Endothelial cell (in vitro differentiated cells): ENCODE measurements around the gene PECR. TPM values are rescaled to one million over a fixed set of nuclear protein-coding genes. Genes with fewer than 3 reads are reported as not detected.
"Not testable (repeated sequence)": the region's sequence is repeated elsewhere in the genome, so short reads cannot be mapped to it uniquely, and the experiment has no call there.

Source experiments
- DNase-seq: peaks from one replicate; pipeline ENCODE4 v3.0.0; 2021; ENCODE audit warnings: low spot score
- H3K27ac Mint-ChIP-seq: one replicate; pipeline ENCODE4 v1.8.0; 2021; ENCODE audit warnings: mixed read lengths, inconsistent platforms; ENCODE audit not compliant: unreplicated experiment
- H3K27me3 Mint-ChIP-seq: one replicate; pipeline ENCODE4 v1.8.0; 2021; ENCODE audit warnings: mild to moderate bottlenecking, moderate library complexity, mixed read lengths, inconsistent platforms; ENCODE audit not compliant: unreplicated experiment
- H3K36me3 Mint-ChIP-seq: one replicate; pipeline ENCODE4 v1.8.0; 2021; ENCODE audit warnings: mild to moderate bottlenecking, low read depth, mixed read lengths, inconsistent platforms; ENCODE audit not compliant: unreplicated experiment
- H3K4me1 Mint-ChIP-seq: one replicate; pipeline ENCODE4 v1.8.0; 2021; ENCODE audit warnings: mild to moderate bottlenecking, mixed read lengths, inconsistent platforms; ENCODE audit not compliant: unreplicated experiment
- H3K4me3 Mint-ChIP-seq: one replicate; pipeline ENCODE4 v1.8.0; 2021; ENCODE audit warnings: mild to moderate bottlenecking, mixed read lengths, inconsistent platforms; ENCODE audit not compliant: unreplicated experiment
- H3K9me3 Mint-ChIP-seq: one replicate; pipeline ENCODE4 v1.8.0; 2021; ENCODE audit warnings: mixed read lengths, inconsistent platforms; ENCODE audit not compliant: unreplicated experiment
- CTCF ChIP-seq: fragments of 200-600 bp; sonication (generic); IDR thresholded peaks from one replicate; pipeline ENCODE4 v1.5.0; 2021; ENCODE audit warnings: antibody characterized with exemption; ENCODE audit not compliant: unreplicated experiment
- total RNA-seq: library from RNA; stranded (reverse); fragmentation: NEBNext Ultra II Directional; extraction: Animal tissue kit (Norgen Biotek cat#: 25700); gene quantifications from one replicate; pipeline ENCODE4 v1.2.1, GENCODE V29; 2021; ENCODE audit not compliant: unreplicated experiment

PECR gene
- total RNA-seq, 1 donor from 2014 or later: 8.4 TPM

GRCh38 chr2:216013080-216013909 is 68.3 kb downstream of the PECR start, which contains the start of gene MREG:
Gene MREG, minus strand, starts transcription at chr2:216013551. Its CDS starts 224 bp downstream, at chr2:216013327.
- Mint-ChIP-seq H3K4me1 (peaks cover 25% of the 10 kb centered on the region), H3K27ac (peak within 1 kb of the TSS; percentile 65), H3K27me3 (peaks cover 5% of the 10 kb centered on the region), H3K4me3 (peak within 1 kb of the TSS; percentile 93), H3K9me3 (no peaks in the 10 kb centered on the region), H3K36me3 (peaks cover 2% of the 10 kb centered on the region)
- DNase-seq: peak; percentile 91
- TF ChIP-seq CTCF: peak; percentile 64

GRCh38 chr2:216012830-216013079 is 68.9 kb downstream of the PECR start:
- H3K4me1 Mint-ChIP-seq: peaks cover 25% of the 10 kb centered on the region
- peaks cover 5% of the 10 kb centered on the region for H3K27me3 Mint-ChIP-seq
- TF ChIP-seq CTCF: no peak
- DNase-seq: no peak
- H3K4me3 Mint-ChIP-seq: peak overlapping the region; percentile 93
- H3K27ac Mint-ChIP-seq: peak overlapping the region; percentile 65
- H3K9me3 Mint-ChIP-seq: no peaks in the 10 kb centered on the region
- H3K36me3 Mint-ChIP-seq: no peaks in the 10 kb centered on the region

GRCh38 chr2:216012133-216012829 is 69.3 kb downstream of the PECR start:
- peaks cover 25% of the 10 kb centered on the region for H3K4me1 Mint-ChIP-seq
- H3K27me3 Mint-ChIP-seq: peaks cover 5% of the 10 kb centered on the region
- no peaks in the 10 kb centered on the region for H3K36me3 Mint-ChIP-seq
- H3K4me3 Mint-ChIP-seq: peak overlapping the region; percentile 93
- no peaks in the 10 kb centered on the region for H3K9me3 Mint-ChIP-seq
- no peak for TF ChIP-seq CTCF
- no peak for DNase-seq
- H3K27ac Mint-ChIP-seq: peak overlapping the region; percentile 65

GRCh38 chr2:216009215-216009614 is 72.4 kb downstream of the PECR start:
- H3K4me1 Mint-ChIP-seq: peaks cover 37% of the 10 kb centered on the region

GRCh38 chr2:216008387-216008786 is 73.2 kb downstream of the PECR start:
- peaks cover 42% of the 10 kb centered on the region for H3K4me1 Mint-ChIP-seq
- TF ChIP-seq CTCF: no peak

More at GRCh38 chr2:216009215-216009614, 72.4 kb downstream of the PECR start:
- H3K27ac Mint-ChIP-seq, H3K9me3 Mint-ChIP-seq, H3K27me3 Mint-ChIP-seq, H3K4me3 Mint-ChIP-seq, H3K36me3 Mint-ChIP-seq, DNase-seq: not testable (repeated sequence)

More at GRCh38 chr2:216008387-216008786, 73.2 kb downstream of the PECR start:
- Mint-ChIP-seq H3K36me3 (no peaks in the 10 kb centered on the region), H3K4me3 (no peak overlapping the region), H3K27ac (no peak overlapping the region), H3K9me3 (no peaks in the 10 kb centered on the region), H3K27me3 (peaks cover 7% of the 10 kb centered on the region)
- DNase-seq: no peak
